Spleen (tissue), 7 donors: ENCODE measurements around the gene CACNA2D1.

ENCODE experiments used
- CTCF ChIP-seq, 11 experiments: fragments of 200-600 bp in 7 of 11; fragments of 450-650 bp in 4 of 11; sonication (generic) in 4 of 11; IDR thresholded peaks in 8 of 11; conservative IDR thresholded peaks in 3 of 11; 1 replicate in 7 of 11; 2 replicates in 4 of 11; pipeline versions ENCODE4 v1.4.0 to v1.8.0; 2016 to 2021; ENCODE audit warnings: antibody characterized with exemption in 11 of 11, inconsistent platforms in 4 of 11, mild to moderate bottlenecking in 1 of 11
- POLR2AphosphoS5 ChIP-seq, 3 donors: sonication (generic); formaldehyde crosslinking; IDR thresholded peaks; one replicate each; pipeline ENCODE4 v1.5.1; 2017; ENCODE audit warnings: antibody characterized with exemption in 3 of 3
- donor health status: DM: no; HTN: no; CAD: no; lungs with moderate emphysema.
- donor health status: DM: no; HTN: no; CAD: no.
- donor health status: DM: no; HTN: no; CAD: no.

GRCh38 chr7:82172017-82172416 is 271.6 kb downstream of the CACNA2D1 start:
- TF ChIP-seq POLR2AphosphoS5 (IDR thresholded peaks at IDR 0.05) (no peak), CTCF (IDR thresholded peaks at IDR 0.05 in 8 of 11, conservative IDR thresholded peaks at IDR 0.05 in 3 of 11) (no peak)
